Testis (tissue), 3 donors: ENCODE measurements around the gene UCP3. TPM values are rescaled to one million over a fixed set of nuclear protein-coding genes. Genes with fewer than 3 reads are reported as not detected.

Experiments used
- DNase-seq: peaks from one replicate; pipeline ENCODE4 v3.0.0-alpha.2; 2019
- H3K27ac ChIP-seq, 2 donors: fragments of 200-600 bp; sonication (generic); one replicate each; pipeline ENCODE4 v1.5.1; 2019
- H3K27me3 ChIP-seq: fragments of 200-600 bp; sonication (generic); one replicate; pipeline ENCODE4 v1.5.1; 2019
- H3K36me3 ChIP-seq: fragments of 200-600 bp; sonication (generic); one replicate; pipeline ENCODE4 v1.5.1; 2017; ENCODE audit warnings: low read depth; ENCODE audit errors: missing control alignments
- H3K4me1 ChIP-seq: fragments of 200-600 bp; sonication (generic); one replicate; pipeline ENCODE4 v1.5.1; 2019
- H3K4me3 ChIP-seq, 2 donors: fragments of 200-600 bp; sonication (generic); one replicate each; pipeline ENCODE4 v1.5.1; 2017 to 2019
- H3K9me3 ChIP-seq: fragments of 200-600 bp; sonication (generic); one replicate; pipeline ENCODE4 v1.5.1; 2017
- POLR2A ChIP-seq: fragments of 450-650 bp; IDR thresholded peaks from one replicate; pipeline ENCODE4 v1.6.1; 2017; ENCODE audit warnings: antibody characterized with exemption, mild to moderate bottlenecking, moderate library complexity
- whole genome bisulfite sequencing, 2 donors: methylation state at CpG; one replicate each; pipeline ENCODE4 v1.1.5; 2018; 5-methylcytosine and 5-hydroxymethylcytosine counted together
- intact Hi-C: fragments of 100-400 bp; cut with DNase I; formaldehyde crosslinking; loops from one replicate; pipeline ENCODE4 v1.15.1; 2023; ENCODE audit warnings: low total_unique reads
- polyA plus RNA-seq: library from polyadenylated mRNA; stranded (reverse); fragments of 350-450 nt; fragmentation: Illumina TruSeq; extraction: RNeasy Lipid Tissue Mini Kit (QIAGEN cat#74804); gene quantifications from one replicate; pipeline ENCODE4 v1.2.3, GENCODE V29; 2014; ENCODE audit warnings: low read depth, low replicate concordance; ENCODE audit not compliant: insufficient read depth
- total RNA-seq, 2 donors: library from RNA; depleted of rRNA; stranded (reverse); fragments of >200 nt; gene quantifications; one replicate each; pipeline ENCODE4 v1.2.3, GENCODE V29; 2016
- TF ChIP-seq, protein P1 (sequence below), 3 experiments: fragments of 450-650 bp in 2 of 3; fragments of 200-600 bp in 1 of 3; sonication (generic) in 1 of 3; IDR thresholded peaks; one replicate each; pipeline ENCODE4 v1.5.1; 2016 to 2019; ENCODE audit warnings: antibody characterized with exemption in 3 of 3, mild to moderate bottlenecking in 2 of 3, moderate library complexity in 1 of 3

Gene UCP3
- total and polyA plus RNA-seq, 3 donors from 2014 or later, result 5.8 to 10.0 (median 9.7) TPM

DNA sequence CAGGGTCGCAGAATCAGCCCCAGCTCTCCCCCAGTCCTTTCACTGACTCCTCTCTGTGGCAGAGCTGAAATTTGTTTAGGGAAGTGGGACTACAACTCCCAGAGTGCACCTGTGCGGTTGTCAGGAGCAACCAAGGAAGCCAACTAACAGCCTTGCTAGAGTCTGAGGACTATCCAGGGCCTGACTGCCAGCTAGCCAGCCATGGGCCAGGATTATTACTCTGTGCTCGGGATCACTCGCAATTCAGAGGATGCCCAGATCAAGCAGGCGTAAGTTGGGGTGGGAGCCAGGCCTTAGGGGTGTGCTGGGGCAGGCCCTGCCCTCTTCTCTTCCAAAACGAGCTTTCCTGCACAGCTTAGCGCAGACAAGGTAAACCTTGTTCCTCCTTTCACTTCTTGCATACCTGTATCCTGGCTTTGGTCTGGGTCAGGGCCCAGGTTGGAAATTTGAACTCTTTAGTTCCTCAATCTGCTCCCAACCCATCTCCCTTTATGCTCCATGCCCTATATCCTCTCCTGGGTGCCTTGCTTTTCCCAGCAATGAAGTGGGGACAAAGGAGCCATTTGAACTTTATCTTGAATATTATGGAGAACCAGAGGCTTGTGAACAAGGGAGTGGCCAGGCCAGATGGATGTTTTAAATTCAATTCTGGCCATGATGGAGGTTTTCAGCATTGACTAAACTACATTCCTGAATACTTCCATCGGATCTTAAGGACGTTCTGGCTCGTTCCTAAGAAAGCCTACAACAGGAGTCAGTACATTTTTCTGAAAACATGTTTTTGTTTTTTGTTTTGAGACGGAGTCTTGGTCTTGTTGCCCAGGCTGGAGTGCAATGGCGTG, 57.8 kb downstream of the UCP3 start, which contains the start of gene DNAJB13:
Gene DNAJB13, plus strand, starts transcription at position 158 of the 842 bp plus-strand sequence. Its CDS starts 44 bp downstream, at position 202.
- H3K4me1 ChIP-seq, result no peaks in the 10 kb centered on the region
- intact Hi-C loops, result no loop called here
- WGBS, 2 donors, result 87 to 88% methylated on average over 9 to 12 of the region's 12 CpGs
- H3K4me3 ChIP-seq, result no peak within 1 kb of the TSS
- H3K27me3 ChIP-seq, result no peaks in the 10 kb centered on the region
- H3K36me3 ChIP-seq, result no peaks in the 10 kb centered on the region
- no peaks in the 10 kb centered on the region for H3K9me3 ChIP-seq
- no peak within 1 kb of the TSS for H3K27ac ChIP-seq
- no peak for TF ChIP-seq POLR2A
- TF ChIP-seq, protein P1, sequence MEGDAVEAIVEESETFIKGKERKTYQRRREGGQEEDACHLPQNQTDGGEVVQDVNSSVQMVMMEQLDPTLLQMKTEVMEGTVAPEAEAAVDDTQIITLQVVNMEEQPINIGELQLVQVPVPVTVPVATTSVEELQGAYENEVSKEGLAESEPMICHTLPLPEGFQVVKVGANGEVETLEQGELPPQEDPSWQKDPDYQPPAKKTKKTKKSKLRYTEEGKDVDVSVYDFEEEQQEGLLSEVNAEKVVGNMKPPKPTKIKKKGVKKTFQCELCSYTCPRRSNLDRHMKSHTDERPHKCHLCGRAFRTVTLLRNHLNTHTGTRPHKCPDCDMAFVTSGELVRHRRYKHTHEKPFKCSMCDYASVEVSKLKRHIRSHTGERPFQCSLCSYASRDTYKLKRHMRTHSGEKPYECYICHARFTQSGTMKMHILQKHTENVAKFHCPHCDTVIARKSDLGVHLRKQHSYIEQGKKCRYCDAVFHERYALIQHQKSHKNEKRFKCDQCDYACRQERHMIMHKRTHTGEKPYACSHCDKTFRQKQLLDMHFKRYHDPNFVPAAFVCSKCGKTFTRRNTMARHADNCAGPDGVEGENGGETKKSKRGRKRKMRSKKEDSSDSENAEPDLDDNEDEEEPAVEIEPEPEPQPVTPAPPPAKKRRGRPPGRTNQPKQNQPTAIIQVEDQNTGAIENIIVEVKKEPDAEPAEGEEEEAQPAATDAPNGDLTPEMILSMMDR (IDR thresholded peaks at IDR 0.05), result no peak
- DNase-seq, result peak; percentile 71

Other genes starting within 250 kb of the UCP3 start
- 100 to 1,000 TPM; 104 to 125 TPM for gene RAB6A, start 248.0 kb downstream of the UCP3 start, total RNA-seq
- gene RAB6A, start 248.0 kb downstream of the UCP3 start, polyA plus RNA-seq, result 71.2 TPM
- gene MRPL48, start 221.2 kb downstream of the UCP3 start, total RNA-seq, result 10 to 100 TPM in 1 of 2 donors, 1 to 10 TPM in 1; 9.1 to 10.7 TPM
- gene MRPL48, start 221.2 kb downstream of the UCP3 start, polyA plus RNA-seq, result 16.9 TPM
- 10 to 100 TPM; 60.5 to 69.4 TPM for gene COA4, start 132.2 kb downstream of the UCP3 start, total RNA-seq
- gene COA4, start 132.2 kb downstream of the UCP3 start, polyA plus RNA-seq, result 76.5 TPM
- gene PAAF1, start 132.1 kb downstream of the UCP3 start, total RNA-seq, result 10 to 100 TPM; 44.0 to 47.6 TPM
- 65.5 TPM for gene PAAF1, start 132.1 kb downstream of the UCP3 start, polyA plus RNA-seq
- gene DNAJB13, start 58.1 kb downstream of the UCP3 start, total RNA-seq, result 10 to 100 TPM in 1 of 2 donors, 1 to 10 TPM in 1; 8.1 to 14.3 TPM
- gene DNAJB13, start 58.1 kb downstream of the UCP3 start, polyA plus RNA-seq, result 49.3 TPM
- 10 to 100 TPM; 20.6 to 40.8 TPM for gene UCP2, start 26.2 kb downstream of the UCP3 start, total RNA-seq
- gene UCP2, start 26.2 kb downstream of the UCP3 start, polyA plus RNA-seq, result 52.3 TPM
- 10 to 100 TPM; 59.0 to 89.4 TPM for gene C2CD3, start 161.9 kb upstream of the UCP3 start, total RNA-seq
- 56.1 TPM for gene C2CD3, start 161.9 kb upstream of the UCP3 start, polyA plus RNA-seq
- gene PPME1, start 162.2 kb upstream of the UCP3 start, total RNA-seq, result 10 to 100 TPM; 67.1 to 68.9 TPM
- gene PPME1, start 162.2 kb upstream of the UCP3 start, polyA plus RNA-seq, result 90.9 TPM